IMR-90 (cell line): ENCODE results near the gene SNED1. TPM values are rescaled to one million over a fixed set of nuclear protein-coding genes. Genes with fewer than 3 reads are reported as not detected.

Source experiments
- ATAC-seq: fragments of 200-7000 bp; cut with Tn5 transposase; 2 replicates; pipeline ENCODE4 v1.9.1; 2020; ENCODE audit warnings: low read depth, mild to moderate bottlenecking, moderate library complexity
- BruUV-seq: library from RNA; stranded (reverse); fragments of 400-500 nt; replicated peaks from 2 replicates; lab custom pipeline; 2021; lab: Mats Ljungman, UMichigan
- CTCF ChIA-PET: fragments of 300-600 bp; formaldehyde crosslinking; extraction: SDS; loops from one replicate; lab custom pipeline; 2021; ENCODE audit warnings: antibody characterized with exemption; lab: Yijun Ruan, JAX
- POLR2A ChIA-PET: fragments of 300-600 bp; sonication (Branson Sonifier 250); formaldehyde crosslinking; loops from one replicate; lab custom pipeline; 2022; ENCODE audit warnings: antibody characterized with exemption; ENCODE audit not compliant: unreplicated experiment; lab: Charles Lee
- DNase-seq: peaks from one replicate; pipeline ENCODE4 v3.0.0; 2013
- H2AFZ ChIP-seq: replicated peaks from 2 replicates; pipeline ENCODE3; 2013; ENCODE audit warnings: low read length, mild to moderate bottlenecking; ENCODE audit not compliant: poor library complexity
- H2AK5ac ChIP-seq: 2 replicates; pipeline ENCODE4 v1.6.1; 2013; ENCODE audit warnings: low read depth, low read length, inconsistent platforms
- H2AK9ac ChIP-seq: replicated peaks from 2 replicates; pipeline ENCODE3; 2013; ENCODE audit warnings: mild to moderate bottlenecking, low read depth, low read length, moderate library complexity; ENCODE audit not compliant: poor library complexity
- H2BK120ac ChIP-seq: 2 replicates; pipeline ENCODE4 v1.6.1; 2013; ENCODE audit warnings: low read depth, low read length, inconsistent platforms
- H2BK15ac ChIP-seq: 3 replicates; pipeline ENCODE4 v1.6.1; 2013; ENCODE audit warnings: low read depth, low read length, inconsistent platforms
- H2BK20ac ChIP-seq: 2 replicates; pipeline ENCODE4 v1.6.1; 2013; ENCODE audit warnings: low read depth, mild to moderate bottlenecking, inconsistent platforms, low read length, moderate library complexity
- H2BK5ac ChIP-seq: 2 replicates; pipeline ENCODE4 v1.6.1; 2013; ENCODE audit warnings: mild to moderate bottlenecking, low read depth, low read length, inconsistent platforms; ENCODE audit not compliant: poor library complexity, severe bottlenecking
- H3K14ac ChIP-seq: replicated peaks from 2 replicates; pipeline ENCODE4 v1.6.1; 2013; ENCODE audit warnings: low read depth, low read length, inconsistent platforms
- H3K18ac ChIP-seq: 2 replicates; pipeline ENCODE4 v1.6.1; 2013; ENCODE audit warnings: low read depth, low read length, control low read depth
- H3K23ac ChIP-seq: 2 replicates; pipeline ENCODE4 v1.6.1; 2013; ENCODE audit warnings: low read depth, low read length, inconsistent platforms
- H3K27ac ChIP-seq: 2 replicates; pipeline ENCODE4 v1.5.1; 2013; ENCODE audit warnings: mild to moderate bottlenecking, control low read depth, low read length; ENCODE audit not compliant: insufficient read depth
- H3K27me3 ChIP-seq: 2 replicates; pipeline ENCODE4 v1.6.1; 2013; ENCODE audit warnings: low read length; ENCODE audit not compliant: control insufficient read depth, insufficient read depth
- H3K36me3 ChIP-seq: 2 replicates; pipeline ENCODE4 v1.6.1; 2013; ENCODE audit warnings: low read length, mixed read lengths; ENCODE audit not compliant: control insufficient read depth, insufficient read depth
- H3K4ac ChIP-seq: 2 replicates; pipeline ENCODE4 v1.6.1; 2013; ENCODE audit warnings: low read depth, low read length, inconsistent platforms
- H3K4me1 ChIP-seq: 2 replicates; pipeline ENCODE4 v1.6.1; 2013; ENCODE audit warnings: low read length, mixed read lengths; ENCODE audit not compliant: control insufficient read depth, insufficient read depth
- H3K4me2 ChIP-seq: 2 replicates; pipeline ENCODE4 v1.6.1; 2013; ENCODE audit warnings: low read depth, mild to moderate bottlenecking, control low read depth, low read length, moderate library complexity
- H3K4me3 ChIP-seq: 2 replicates; pipeline ENCODE4 v1.5.1; 2013; ENCODE audit warnings: low read depth, mild to moderate bottlenecking, control low read depth, low read length, moderate library complexity; ENCODE audit not compliant: insufficient read depth
- H3K56ac ChIP-seq: 2 replicates; pipeline ENCODE4 v1.6.1; 2013; ENCODE audit warnings: low read length, inconsistent platforms; ENCODE audit not compliant: insufficient read depth; ENCODE audit errors: extremely low read depth
- H3K79me1 ChIP-seq, 2 experiments: 2 replicates each; pipeline ENCODE4 v1.6.1; 2013; ENCODE audit warnings: low read length in 2 of 2, inconsistent platforms in 1 of 2, low read depth in 1 of 2
- H3K9ac ChIP-seq: 2 replicates; pipeline ENCODE4 v1.6.1; 2013; ENCODE audit warnings: low read depth, low read length, control low read depth
- H3K9me1 ChIP-seq: 2 replicates; pipeline ENCODE4 v1.6.1; 2013; ENCODE audit warnings: low read length, inconsistent platforms; ENCODE audit not compliant: insufficient read depth
- H3K9me3 ChIP-seq: 2 replicates; pipeline ENCODE4 v1.6.1; 2013; ENCODE audit warnings: low read length; ENCODE audit not compliant: control insufficient read depth, insufficient read depth
- H4K20me1 ChIP-seq: 2 replicates; pipeline ENCODE4 v1.6.1; 2013; ENCODE audit warnings: low read length, inconsistent platforms; ENCODE audit not compliant: insufficient read depth
- H4K5ac ChIP-seq: 2 replicates; pipeline ENCODE4 v1.6.1; 2013; ENCODE audit warnings: mild to moderate bottlenecking, low read depth, low read length, control low read depth
- H4K8ac ChIP-seq, 2 experiments: 2 replicates each; pipeline ENCODE4 v1.6.1; 2013; ENCODE audit warnings: low read depth in 2 of 2, low read length in 2 of 2, control low read depth in 1 of 2, inconsistent platforms in 1 of 2
- H4K91ac ChIP-seq: 2 replicates; pipeline ENCODE4 v1.6.1; 2013; ENCODE audit warnings: low read depth, low read length, inconsistent platforms; ENCODE audit not compliant: insufficient read depth
- CEBPB ChIP-seq: IDR thresholded peaks from 2 replicates; pipeline ENCODE4 v1.6.1; 2012; ENCODE audit warnings: low read depth, low read length, improper control_type of control experiment
- CTCF ChIP-seq: conservative IDR thresholded peaks from 2 replicates; pipeline ENCODE4 v1.5.1; 2012; ENCODE audit warnings: mild to moderate bottlenecking, low read depth, low read length, improper control_type of control experiment
- ELK1 ChIP-seq: fragments of 150-350 bp; IDR thresholded peaks from 2 replicates; pipeline ENCODE4 v1.6.1; 2016; ENCODE audit warnings: low read depth, mild to moderate bottlenecking, low read length, moderate library complexity, borderline replicate concordance
- FOS ChIP-seq: fragments of 150-350 bp; IDR thresholded peaks from 2 replicates; pipeline ENCODE4 v1.6.1; 2016; ENCODE audit warnings: low read depth, low read length
- MAFK ChIP-seq: IDR thresholded peaks from 2 replicates; pipeline ENCODE4 v1.6.1; 2012; ENCODE audit warnings: low read depth, low read length, improper control_type of control experiment
- MAZ ChIP-seq: IDR thresholded peaks from 2 replicates; pipeline ENCODE4 v1.6.1; 2012; ENCODE audit warnings: low read depth, mild to moderate bottlenecking, low read length, improper control_type of control experiment, moderate library complexity, borderline replicate concordance
- MXI1 ChIP-seq: IDR thresholded peaks from 2 replicates; pipeline ENCODE4 v1.6.1; 2012; ENCODE audit warnings: low read depth, mild to moderate bottlenecking, low read length, moderate library complexity, borderline replicate concordance
- POLR2A ChIP-seq: IDR thresholded peaks from 2 replicates; pipeline ENCODE4 v1.6.1; 2012; ENCODE audit warnings: mild to moderate bottlenecking, low read depth, low read length
- RAD21 ChIP-seq: IDR thresholded peaks from 2 replicates; pipeline ENCODE4 v1.6.1; 2012; ENCODE audit warnings: low read length, improper control_type of control experiment
- RCOR1 ChIP-seq: IDR thresholded peaks from 2 replicates; pipeline ENCODE4 v1.6.1; 2012; ENCODE audit warnings: mild to moderate bottlenecking, low read length, improper control_type of control experiment; ENCODE audit not compliant: insufficient replicate concordance
- RFX5 ChIP-seq: IDR thresholded peaks from 2 replicates; pipeline ENCODE4 v1.8.0; 2012; ENCODE audit warnings: low read depth, mild to moderate bottlenecking, low read length, moderate library complexity
- USF2 ChIP-seq: fragments of 150-350 bp; IDR thresholded peaks from 2 replicates; pipeline ENCODE4 v1.6.1; 2017; ENCODE audit warnings: mild to moderate bottlenecking, antibody characterized with exemption, low read length, low read depth
- WGBS, 2 experiments: methylation state at CpG; one replicate each; pipeline versions ENCODE4 v1.1.5 to v1.1.7; 2013; ENCODE audit warnings: missing lambda C conversion rate in 2 of 2; ENCODE audit not compliant: insufficient read length in 1 of 2; ENCODE audit errors: extremely low coverage in 2 of 2; 5-methylcytosine and 5-hydroxymethylcytosine counted together
- dilution Hi-C: fragments of 300-500 bp; cut with HindIII; formaldehyde crosslinking; loops from one replicate; pipeline ENCODE4 v1.14.3; 2018; ENCODE audit warnings: low sequenced_read_pairs; ENCODE audit not compliant: unreplicated experiment
- in situ Hi-C: fragments of 300-500 bp; cut with MboI; formaldehyde crosslinking; loops from 3 replicates; pipeline ENCODE4 v1.14.3; 2019; ENCODE audit warnings: low sequenced_read_pairs, inconsistent platforms, mixed read lengths
- intact Hi-C: fragments of 100-400 bp; cut with micrococcal nuclease; formaldehyde crosslinking; loops from 2 replicates; pipeline ENCODE4 v1.10.0; 2022
- polyA plus RNA-seq, 3 experiments: library from polyadenylated mRNA; depleted of rRNA; stranded (reverse); fragments of >200 nt; gene quantifications; 2 replicates each; pipeline ENCODE4 v1.2.3, GENCODE V29; 2012; ENCODE audit warnings: low replicate concordance in 1 of 3
- total RNA-seq: library from RNA; depleted of rRNA; stranded (reverse); fragments of >200 nt; gene quantifications from 2 replicates; pipeline ENCODE4 v1.2.3, GENCODE V29; 2012

SNED1 gene
- total and polyA plus RNA-seq, 2 of the 4 experiments (the other 2 are of a cell fraction): 1.1 to 3.4 TPM

GRCh38 chr2:241091201-241091600 is 92.8 kb downstream of the SNED1 start (continued):
- TF ChIP-seq ELK1 (no peak), USF2 (no peak)

GRCh38 chr2:241091734-241092445 is 93.5 kb downstream of the SNED1 start:
- Histone ChIP-seq H3K79me1 (peaks cover 3 to 6% of the 10 kb centered on the region in 2 experiments), H4K91ac (no peak overlapping the region), H2BK5ac (no peak overlapping the region), H2BK20ac (no peak overlapping the region), H2AFZ (no peak overlapping the region), H2BK15ac (no peak overlapping the region), H3K9ac (no peak overlapping the region), H3K4me3 (no peak overlapping the region), H3K4me2 (no peak overlapping the region), H3K4me1 (no peaks in the 10 kb centered on the region), H3K9me3 (no peaks in the 10 kb centered on the region), H3K18ac (no peak overlapping the region), H4K20me1 (0 out of 2 replicates have a peak, but pooled peaks cover 2% of the 10 kb centered on the region), H2AK9ac (no peak overlapping the region), H4K5ac (no peak overlapping the region), H3K4ac (no peak overlapping the region), H3K27me3 (no peaks in the 10 kb centered on the region), H2BK120ac (no peak overlapping the region), H4K8ac (no peak overlapping the region), H3K56ac (no peak overlapping the region), H3K36me3 (peaks cover 62% of the 10 kb centered on the region), H3K27ac (no peak overlapping the region), H3K23ac (no peak overlapping the region), H3K14ac (no peak overlapping the region), H2AK5ac (no peak overlapping the region), H3K9me1 (0 out of 2 replicates have a peak, but pooled peaks cover 3% of the 10 kb centered on the region)
- CTCF ChIA-PET: no interaction called here
- DNase-seq: no peak
- 92% methylated on average over 12 of the region's 22 CpGs; no CpG with 5 or more reads in 1 of the 2 experiments for WGBS, 2 experiments
- in situ Hi-C loops (no loop called here), dilution Hi-C loops (no loop called here), intact Hi-C loops (no loop called here)
- POLR2A ChIA-PET: no interaction called here
- BruUV-seq: no TSS peak
- no peak for ATAC-seq
- TF ChIP-seq POLR2A: no peak
- TF ChIP-seq MAZ: no peak
- no peak for TF ChIP-seq RFX5
- TF ChIP-seq FOS: no peak
- TF ChIP-seq MXI1: no peak
- TF ChIP-seq CEBPB: no peak
- TF ChIP-seq CTCF: no peak
- no peak for TF ChIP-seq RCOR1
- no peak for TF ChIP-seq RAD21
- no peak for TF ChIP-seq MAFK
